DMS79 (cell line): ENCODE results near the gene CCNB3.

ENCODE experiments used
- DNase-seq: peaks from one replicate; lab custom pipeline; 2025; lab: John Stamatoyannopoulos, UW

The CCNB3 gene

GRCh38 chrX:50375481-50376267, 171.1 kb downstream of the CCNB3 start:
- no peak for DNase-seq

- DNase-seq = no peak
These were observed 177.3 kb downstream of the CCNB3 start for GRCh38 chrX:50381729-50382415.

GRCh38 chrX:50386520-50386919, 182.0 kb downstream of the CCNB3 start:
- no peak for DNase-seq

- no peak for DNase-seq
These were observed 189.3 kb downstream of the CCNB3 start for GRCh38 chrX:50393902-50394301.
